Ureter (tissue), 1 donor: ENCODE measurements around the gene STX17. TPM values are rescaled to one million over a fixed set of nuclear protein-coding genes. Genes with fewer than 3 reads are reported as not detected.
"Not testable (repeated sequence)": the region's sequence is repeated elsewhere in the genome, so short reads cannot be mapped to it uniquely, and the experiment has no call there.

Experiments
- DNase-seq: peaks from one replicate; pipeline ENCODE4 v3.0.0-alpha.2; 2020; ENCODE audit warnings: low spot score
- total RNA-seq: library from RNA; stranded (reverse); gene quantifications from one replicate; pipeline ENCODE4 v1.2.4, GENCODE V29; 2023
- donor health status: DM: yes; HTN: yes; CAD: no.

Gene STX17
- total RNA-seq: 54.0 TPM

GRCh38 chr9:99906403-99907207 lies at the start of gene STX17:
Gene STX17 (plus strand): TSS chr9:99906654. CDS start chr9:99915240, 8,586 bp downstream.
- peak; percentile 74 for DNase-seq

- DNase-seq: not testable (repeated sequence)
These were observed 48.9 kb upstream of the STX17 start for GRCh38 chr9:99857576-99857975.

- DNase-seq: no peak
These were observed 48.4 kb upstream of the STX17 start for GRCh38 chr9:99858087-99858486.

- no peak for DNase-seq
These were observed 47.0 kb upstream of the STX17 start for GRCh38 chr9:99859243-99859980.

GRCh38 chr9:99860266-99860665 lies 46.2 kb upstream of the STX17 start:
- no peak for DNase-seq

GRCh38 chr9:99863955-99864354 lies 42.5 kb upstream of the STX17 start:
- DNase-seq: no peak

GRCh38 chr9:99866398-99866797 lies 40.1 kb upstream of the STX17 start:
- no peak for DNase-seq

GRCh38 chr9:99867536-99867935 lies 38.9 kb upstream of the STX17 start:
- no peak for DNase-seq

GRCh38 chr9:99867968-99868367 lies 38.5 kb upstream of the STX17 start:
- no peak for DNase-seq

GRCh38 chr9:99868845-99869244 lies 37.6 kb upstream of the STX17 start:
- DNase-seq: no peak

- DNase-seq: no peak
These were observed 36.3 kb upstream of the STX17 start for GRCh38 chr9:99870126-99870525.

GRCh38 chr9:99873531-99873930 lies 32.9 kb upstream of the STX17 start:
- no peak for DNase-seq

- DNase-seq: no peak
These were observed 32.4 kb upstream of the STX17 start for GRCh38 chr9:99873943-99874584.

- no peak for DNase-seq
These were observed 30.3 kb upstream of the STX17 start for GRCh38 chr9:99876190-99876589.

- no peak for DNase-seq
These were observed 27.8 kb upstream of the STX17 start for GRCh38 chr9:99878651-99879050.

- no peak for DNase-seq
These were observed 24.7 kb upstream of the STX17 start for GRCh38 chr9:99881769-99882168.

- no peak for DNase-seq
These were observed 20.7 kb upstream of the STX17 start for GRCh38 chr9:99885747-99886146.

GRCh38 chr9:99889120-99889519 lies 17.3 kb upstream of the STX17 start:
- DNase-seq: no peak

- DNase-seq: no peak
These were observed 11.6 kb upstream of the STX17 start for GRCh38 chr9:99894826-99895225.

GRCh38 chr9:99895510-99895909 lies 10.9 kb upstream of the STX17 start:
- no peak for DNase-seq

GRCh38 chr9:99896119-99896518 lies 10.3 kb upstream of the STX17 start:
- no peak for DNase-seq

- DNase-seq: no peak
These were observed 3.1 kb upstream of the STX17 start for GRCh38 chr9:99903393-99903792.
